ENCODE results near the gene OTULIN.

The OTULIN gene

DNA sequence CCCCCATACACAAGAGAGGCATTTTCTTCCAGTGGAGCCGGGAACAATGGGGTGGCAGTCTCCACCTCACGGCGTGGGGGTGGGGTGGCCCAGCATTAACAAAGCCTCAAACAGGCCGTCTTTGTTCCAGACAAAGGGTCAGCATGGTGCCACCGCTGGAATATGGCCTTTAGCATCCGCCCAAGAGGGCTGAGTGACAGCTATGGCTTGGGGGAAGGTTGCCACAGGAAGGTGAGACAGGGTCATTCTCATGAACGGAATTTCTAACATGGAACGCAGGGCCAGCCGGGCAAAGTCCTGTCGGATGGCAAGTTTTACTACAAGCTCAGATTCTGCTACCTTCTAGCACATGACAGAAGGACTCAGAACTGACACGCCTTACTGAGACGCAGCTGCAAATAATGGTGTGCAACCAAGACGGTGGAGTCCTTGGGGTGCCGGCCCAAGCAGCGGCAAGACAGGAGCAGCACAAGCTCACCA lies 64.0 kb downstream of the OTULIN start:
- Histone ChIP-seq H3K9me2 (replicated peaks; ENCODE audit: low read depth, low read length) (no peaks in the 10 kb centered on the region), H3K4me2 (ENCODE audit: low read depth, low read length, poor library complexity, severe bottlenecking) (no peak overlapping the region), H3F3A (ENCODE audit: low read depth) (no peaks in the 10 kb centered on the region), H2AFZ (ENCODE audit: low read length) (no peak overlapping the region), H3K36me3 (ENCODE audit: insufficient read depth, low read length) (peaks cover 20% of the 10 kb centered on the region; the same call in 1 of the 2 replicates), H3K79me2 (ENCODE audit: insufficient read depth, low read length) (no peaks in the 10 kb centered on the region), H3K9ac (ENCODE audit: low read depth, low read length, poor library complexity, severe bottlenecking) (no peak overlapping the region), H3K4me1 (ENCODE audit: insufficient read depth, low read length, poor library complexity, severe bottlenecking) (no peaks in the 10 kb centered on the region), H4K20me1 (ENCODE audit: insufficient read depth, low read length, poor library complexity, severe bottlenecking) (no peaks in the 10 kb centered on the region), H3K4me3 (ENCODE audit: low read length, poor library complexity, severe bottlenecking) (no peak overlapping the region), H3K27me3 (ENCODE audit: insufficient read depth, low read length, poor library complexity, severe bottlenecking) (no peaks in the 10 kb centered on the region), H3K9me3 (ENCODE audit: insufficient read depth, low read depth, low read length) (no peaks in the 10 kb centered on the region)
- TF ChIP-seq, protein P1, sequence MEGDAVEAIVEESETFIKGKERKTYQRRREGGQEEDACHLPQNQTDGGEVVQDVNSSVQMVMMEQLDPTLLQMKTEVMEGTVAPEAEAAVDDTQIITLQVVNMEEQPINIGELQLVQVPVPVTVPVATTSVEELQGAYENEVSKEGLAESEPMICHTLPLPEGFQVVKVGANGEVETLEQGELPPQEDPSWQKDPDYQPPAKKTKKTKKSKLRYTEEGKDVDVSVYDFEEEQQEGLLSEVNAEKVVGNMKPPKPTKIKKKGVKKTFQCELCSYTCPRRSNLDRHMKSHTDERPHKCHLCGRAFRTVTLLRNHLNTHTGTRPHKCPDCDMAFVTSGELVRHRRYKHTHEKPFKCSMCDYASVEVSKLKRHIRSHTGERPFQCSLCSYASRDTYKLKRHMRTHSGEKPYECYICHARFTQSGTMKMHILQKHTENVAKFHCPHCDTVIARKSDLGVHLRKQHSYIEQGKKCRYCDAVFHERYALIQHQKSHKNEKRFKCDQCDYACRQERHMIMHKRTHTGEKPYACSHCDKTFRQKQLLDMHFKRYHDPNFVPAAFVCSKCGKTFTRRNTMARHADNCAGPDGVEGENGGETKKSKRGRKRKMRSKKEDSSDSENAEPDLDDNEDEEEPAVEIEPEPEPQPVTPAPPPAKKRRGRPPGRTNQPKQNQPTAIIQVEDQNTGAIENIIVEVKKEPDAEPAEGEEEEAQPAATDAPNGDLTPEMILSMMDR (conservative IDR thresholded peaks at IDR 0.05; ENCODE audit: low read length): no peak

DNA sequence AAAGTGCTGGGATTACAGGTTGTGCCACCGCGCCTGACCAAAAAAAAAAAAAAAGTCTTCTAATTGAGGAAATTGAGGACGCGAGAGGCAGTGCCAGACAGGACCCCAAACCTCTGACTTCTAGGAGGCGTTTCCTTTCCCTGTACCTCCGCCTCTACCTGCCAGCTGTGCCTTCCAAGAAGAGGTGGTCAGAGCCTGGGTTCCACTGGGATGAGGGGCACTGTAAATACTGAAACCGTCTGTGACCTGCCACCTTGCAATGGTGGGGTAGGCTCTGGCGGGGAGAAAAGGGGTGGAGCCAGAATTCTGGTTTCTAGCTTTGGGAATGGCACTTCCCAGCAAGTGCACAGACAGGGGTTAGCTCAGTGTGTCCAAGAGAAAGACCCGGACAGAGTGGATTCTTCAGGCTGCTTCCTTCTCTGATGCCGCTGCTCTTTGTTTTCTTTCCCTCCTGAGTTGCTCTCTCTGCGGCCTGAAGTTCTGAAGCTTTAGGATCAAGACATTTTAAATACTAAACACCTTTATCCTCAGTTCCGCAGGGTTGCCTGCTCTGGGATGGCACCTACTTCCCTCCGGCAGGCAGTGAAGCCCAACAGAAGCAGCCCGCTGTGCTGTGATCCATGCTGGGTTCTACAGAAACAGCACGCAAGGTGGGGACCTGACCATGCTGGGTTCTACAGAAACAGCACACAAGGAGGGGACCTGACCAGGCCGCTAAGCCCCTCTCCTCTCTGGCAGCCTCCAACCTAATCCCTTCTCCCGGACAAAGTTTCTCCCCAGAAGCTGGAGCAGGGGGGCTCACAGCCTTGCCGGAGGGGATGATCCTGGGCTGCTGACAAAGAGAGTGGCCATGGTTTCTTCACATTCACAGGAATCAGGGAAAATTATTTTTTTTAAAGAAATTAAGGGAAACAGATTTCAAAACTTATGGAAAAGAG lies 65.2 kb downstream of the OTULIN start:
- no peak overlapping the region for H3K9ac ChIP-seq (ENCODE audit: low read depth, low read length, poor library complexity, severe bottlenecking)
- no peaks in the 10 kb centered on the region for H4K20me1 ChIP-seq (ENCODE audit: insufficient read depth, low read length, poor library complexity, severe bottlenecking)
- no peaks in the 10 kb centered on the region for H3K79me2 ChIP-seq (ENCODE audit: insufficient read depth, low read length)
- H2AFZ ChIP-seq (ENCODE audit: low read length): no peak overlapping the region
- TF ChIP-seq EZH2phosphoT487 (IDR thresholded peaks at IDR 0.05; ENCODE audit: borderline replicate concordance): no peak
- TF ChIP-seq, protein P1 (conservative IDR thresholded peaks at IDR 0.05; ENCODE audit: low read length): no peak
- H3K4me2 ChIP-seq (ENCODE audit: low read depth, low read length, poor library complexity, severe bottlenecking): no peak overlapping the region
- H3K36me3 ChIP-seq (ENCODE audit: insufficient read depth, low read length): peaks cover 24% of the 10 kb centered on the region; the same call in 1 of the 2 replicates
- H3K9me2 ChIP-seq (replicated peaks; ENCODE audit: low read depth, low read length): no peaks in the 10 kb centered on the region
- no peaks in the 10 kb centered on the region for H3K9me3 ChIP-seq (ENCODE audit: insufficient read depth, low read depth, low read length)
- H3F3A ChIP-seq (ENCODE audit: low read depth): no peaks in the 10 kb centered on the region
- H3K4me1 ChIP-seq (ENCODE audit: insufficient read depth, low read length, poor library complexity, severe bottlenecking): no peaks in the 10 kb centered on the region
- H3K4me3 ChIP-seq (ENCODE audit: low read length, poor library complexity, severe bottlenecking): no peak overlapping the region
- no peaks in the 10 kb centered on the region for H3K27me3 ChIP-seq (ENCODE audit: insufficient read depth, low read length, poor library complexity, severe bottlenecking)

DNA sequence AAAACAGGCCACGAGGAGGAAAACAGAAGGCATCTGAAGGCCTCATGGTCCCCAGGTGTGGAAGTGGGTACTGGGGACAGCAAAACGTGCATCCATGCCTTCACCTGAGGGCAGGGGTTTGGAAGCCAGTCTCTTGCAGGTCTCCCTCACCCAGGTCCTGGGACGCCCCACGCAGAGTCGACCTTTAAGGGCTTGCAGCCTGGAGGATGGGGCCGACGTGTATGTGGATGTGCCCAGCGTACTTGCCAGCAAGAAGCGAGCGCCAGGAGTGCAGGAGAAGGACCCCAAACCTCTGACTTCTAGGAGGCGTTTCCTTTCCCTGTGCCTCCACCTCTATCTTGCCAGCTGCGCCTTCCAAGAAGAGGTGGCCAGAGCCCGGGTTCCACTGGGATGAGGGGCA lies 65.9 kb downstream of the OTULIN start:
- Histone ChIP-seq H2AFZ (ENCODE audit: low read length) (no peak overlapping the region), H4K20me1 (ENCODE audit: insufficient read depth, low read length, poor library complexity, severe bottlenecking) (no peaks in the 10 kb centered on the region), H3K36me3 (ENCODE audit: insufficient read depth, low read length) (peaks cover 22% of the 10 kb centered on the region; the same call in 1 of the 2 replicates), H3K79me2 (ENCODE audit: insufficient read depth, low read length) (no peaks in the 10 kb centered on the region), H3F3A (ENCODE audit: low read depth) (no peaks in the 10 kb centered on the region), H3K4me1 (ENCODE audit: insufficient read depth, low read length, poor library complexity, severe bottlenecking) (no peaks in the 10 kb centered on the region), H3K27me3 (ENCODE audit: insufficient read depth, low read length, poor library complexity, severe bottlenecking) (no peaks in the 10 kb centered on the region), H3K9ac (ENCODE audit: low read depth, low read length, poor library complexity, severe bottlenecking) (no peak overlapping the region), H3K9me3 (ENCODE audit: insufficient read depth, low read depth, low read length) (no peaks in the 10 kb centered on the region), H3K4me3 (ENCODE audit: low read length, poor library complexity, severe bottlenecking) (no peak overlapping the region), H3K9me2 (replicated peaks; ENCODE audit: low read depth, low read length) (no peaks in the 10 kb centered on the region), H3K4me2 (ENCODE audit: low read depth, low read length, poor library complexity, severe bottlenecking) (no peak overlapping the region)
- TF ChIP-seq, protein P1 (conservative IDR thresholded peaks at IDR 0.05; ENCODE audit: low read length): no peak
- no peak for TF ChIP-seq EZH2phosphoT487 (IDR thresholded peaks at IDR 0.05; ENCODE audit: borderline replicate concordance)
